ENCODE results near the gene TRIM71. TPM values are rescaled to one million over a fixed set of nuclear protein-coding genes. Genes with fewer than 3 reads are reported as not detected.
"Not testable (repeated sequence)": the region's sequence is repeated elsewhere in the genome, so short reads cannot be mapped to it uniquely, and the experiment has no call there.

The TRIM71 gene
- polyA plus RNA-seq, 1 donor (not counting 4 experiments of a cell fraction or from before 2014, with no cell fraction given): not detected

DNA sequence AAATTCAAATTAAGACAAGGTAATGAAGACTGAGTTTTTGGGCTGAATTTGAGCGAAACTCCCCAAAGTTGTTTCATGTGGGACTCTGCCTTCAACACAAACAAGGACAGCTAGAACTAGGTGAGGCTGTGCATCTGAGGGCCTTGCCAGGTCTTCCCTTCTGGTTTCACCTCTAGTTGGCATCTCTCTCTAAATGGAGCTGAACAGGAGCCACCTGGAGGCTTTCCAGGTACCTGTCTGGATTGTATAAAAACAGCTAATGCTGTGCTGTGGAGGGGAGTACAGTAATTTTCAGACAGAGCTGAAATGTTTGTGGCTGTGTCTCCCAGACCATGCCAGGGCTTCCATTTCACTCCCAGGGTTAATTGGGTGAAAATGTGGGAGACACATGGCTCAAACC, 27.1 kb downstream of the TRIM71 start:
- Histone ChIP-seq H3K27ac (ENCODE audit: control insufficient read depth, insufficient read depth, low read length) (no peak overlapping the region), H3K4me3 (ENCODE audit: control insufficient read depth in 2 of 3, extremely low read depth in 1 of 3, insufficient read depth in 2 of 3, low read depth in 1 of 3, low read length in 3 of 3) (no peak overlapping the region), H3K27me3 (ENCODE audit: control insufficient read depth, extremely low read depth, insufficient read depth, low read length) (peaks cover 6% of the 10 kb centered on the region), H3K79me2 (ENCODE audit: control insufficient read depth, insufficient read depth, low read length) (no peaks in the 10 kb centered on the region), H3K9ac (ENCODE audit: control insufficient read depth, extremely low read depth, insufficient read depth, low read length) (no peak overlapping the region), H2AFZ (ENCODE audit: control insufficient read depth, low read length) (no peak overlapping the region), H4K20me1 (ENCODE audit: control insufficient read depth, extremely low read depth, insufficient read depth, low read length) (no peaks in the 10 kb centered on the region), H3K4me2 (ENCODE audit: control insufficient read depth, extremely low read depth, insufficient read depth, low read depth, low read length) (no peak overlapping the region), H3K4me1 (ENCODE audit: control insufficient read depth, extremely low read depth, insufficient read depth, low read length) (no peaks in the 10 kb centered on the region), H3K36me3 (ENCODE audit: control insufficient read depth in 2 of 2, extremely low read depth in 1 of 2, insufficient read depth in 2 of 2, low read length in 2 of 2) (no peaks in the 10 kb centered on the region), H3K9me1 (ENCODE audit: control insufficient read depth, extremely low read depth, insufficient read depth, low read length) (no peaks in the 10 kb centered on the region), H3K9me3 (ENCODE audit: control insufficient read depth, low read depth, low read length) (no peaks in the 10 kb centered on the region)
- dilution Hi-C loops (cut with MboI; ENCODE audit: extremely low pct_ligation_motif_present, low sequenced_read_pairs): no loop called here
- DNase-seq (ENCODE audit: low read depth, low spot score) (no peak), FAIRE-seq (no peak)
- TF ChIP-seq, protein P1, sequence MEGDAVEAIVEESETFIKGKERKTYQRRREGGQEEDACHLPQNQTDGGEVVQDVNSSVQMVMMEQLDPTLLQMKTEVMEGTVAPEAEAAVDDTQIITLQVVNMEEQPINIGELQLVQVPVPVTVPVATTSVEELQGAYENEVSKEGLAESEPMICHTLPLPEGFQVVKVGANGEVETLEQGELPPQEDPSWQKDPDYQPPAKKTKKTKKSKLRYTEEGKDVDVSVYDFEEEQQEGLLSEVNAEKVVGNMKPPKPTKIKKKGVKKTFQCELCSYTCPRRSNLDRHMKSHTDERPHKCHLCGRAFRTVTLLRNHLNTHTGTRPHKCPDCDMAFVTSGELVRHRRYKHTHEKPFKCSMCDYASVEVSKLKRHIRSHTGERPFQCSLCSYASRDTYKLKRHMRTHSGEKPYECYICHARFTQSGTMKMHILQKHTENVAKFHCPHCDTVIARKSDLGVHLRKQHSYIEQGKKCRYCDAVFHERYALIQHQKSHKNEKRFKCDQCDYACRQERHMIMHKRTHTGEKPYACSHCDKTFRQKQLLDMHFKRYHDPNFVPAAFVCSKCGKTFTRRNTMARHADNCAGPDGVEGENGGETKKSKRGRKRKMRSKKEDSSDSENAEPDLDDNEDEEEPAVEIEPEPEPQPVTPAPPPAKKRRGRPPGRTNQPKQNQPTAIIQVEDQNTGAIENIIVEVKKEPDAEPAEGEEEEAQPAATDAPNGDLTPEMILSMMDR (optimal IDR thresholded peaks at IDR 0.05 in 1 of 3, IDR thresholded peaks at IDR 0.05 in 1 of 3, conservative IDR thresholded peaks at IDR 0.05 in 1 of 3; ENCODE audit: extremely low read depth in 1 of 3, insufficient read depth in 2 of 3, low read length in 3 of 3): no peak
- no peak for TF ChIP-seq EZH2 (IDR thresholded peaks at IDR 0.05; ENCODE audit: low read length)

DNA sequence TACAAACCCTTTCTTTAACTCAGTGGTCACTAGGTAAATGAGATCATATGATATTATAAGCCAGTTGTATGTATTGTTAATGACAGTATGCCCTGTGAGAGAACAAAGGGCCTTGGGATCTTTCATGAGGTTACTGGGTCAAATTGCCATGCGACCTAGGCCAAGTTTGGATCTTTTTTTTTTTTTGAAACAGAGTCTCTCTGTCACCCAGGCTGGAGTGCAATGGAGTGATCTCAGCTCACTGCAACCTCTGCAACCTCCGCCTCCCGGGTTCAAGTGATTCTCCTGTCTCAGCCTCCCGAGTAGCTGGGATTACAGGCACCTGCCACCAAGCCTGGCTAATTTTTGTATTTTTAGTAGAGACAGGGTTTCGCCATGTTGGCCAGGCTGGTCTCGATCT, 27.7 kb downstream of the TRIM71 start:
- H3K27me3 ChIP-seq (ENCODE audit: control insufficient read depth, extremely low read depth, insufficient read depth, low read length); H3K4me3 ChIP-seq (ENCODE audit: control insufficient read depth in 2 of 3, extremely low read depth in 1 of 3, insufficient read depth in 2 of 3, low read depth in 1 of 3, low read length in 3 of 3); H3K27ac ChIP-seq (ENCODE audit: control insufficient read depth, insufficient read depth, low read length); H3K79me2 ChIP-seq (ENCODE audit: control insufficient read depth, insufficient read depth, low read length); H3K9me1 ChIP-seq (ENCODE audit: control insufficient read depth, extremely low read depth, insufficient read depth, low read length); dilution Hi-C loops (cut with MboI; ENCODE audit: extremely low pct_ligation_motif_present, low sequenced_read_pairs); H3K4me1 ChIP-seq (ENCODE audit: control insufficient read depth, extremely low read depth, insufficient read depth, low read length); H3K4me2 ChIP-seq (ENCODE audit: control insufficient read depth, extremely low read depth, insufficient read depth, low read depth, low read length); FAIRE-seq; H2AFZ ChIP-seq (ENCODE audit: control insufficient read depth, low read length); H3K36me3 ChIP-seq (ENCODE audit: control insufficient read depth in 2 of 2, extremely low read depth in 1 of 2, insufficient read depth in 2 of 2, low read length in 2 of 2); H3K9ac ChIP-seq (ENCODE audit: control insufficient read depth, extremely low read depth, insufficient read depth, low read length); DNase-seq (ENCODE audit: low read depth, low spot score); H4K20me1 ChIP-seq (ENCODE audit: control insufficient read depth, extremely low read depth, insufficient read depth, low read length); H3K9me3 ChIP-seq (ENCODE audit: control insufficient read depth, low read depth, low read length): not testable (repeated sequence)

DNA sequence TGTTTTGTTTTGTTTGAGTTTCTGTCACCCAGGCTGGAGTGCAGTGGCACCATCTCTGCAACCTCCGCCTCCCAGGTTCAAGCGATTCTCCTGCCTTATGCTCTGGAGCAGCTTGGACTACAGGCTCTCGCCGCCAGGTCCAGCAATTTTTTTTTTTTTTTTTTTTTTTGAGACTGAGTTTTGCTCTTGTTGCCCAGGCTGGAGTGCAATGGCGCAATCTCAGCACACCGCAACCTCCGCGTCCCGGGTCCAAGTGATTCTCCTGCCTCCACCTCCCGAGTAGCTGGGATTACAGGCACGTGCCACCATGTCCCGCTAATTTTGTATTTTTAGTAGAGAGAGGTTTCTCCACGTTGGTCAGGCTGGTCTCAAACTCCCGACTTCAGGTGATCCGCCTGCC, 29.2 kb downstream of the TRIM71 start:
- dilution Hi-C loops (cut with MboI; ENCODE audit: extremely low pct_ligation_motif_present, low sequenced_read_pairs); DNase-seq (ENCODE audit: low read depth, low spot score); H3K9me1 ChIP-seq (ENCODE audit: control insufficient read depth, extremely low read depth, insufficient read depth, low read length); H3K9me3 ChIP-seq (ENCODE audit: control insufficient read depth, low read depth, low read length); H3K4me3 ChIP-seq (ENCODE audit: control insufficient read depth in 2 of 3, extremely low read depth in 1 of 3, insufficient read depth in 2 of 3, low read depth in 1 of 3, low read length in 3 of 3); H4K20me1 ChIP-seq (ENCODE audit: control insufficient read depth, extremely low read depth, insufficient read depth, low read length); H3K9ac ChIP-seq (ENCODE audit: control insufficient read depth, extremely low read depth, insufficient read depth, low read length); H3K27ac ChIP-seq (ENCODE audit: control insufficient read depth, insufficient read depth, low read length); H3K27me3 ChIP-seq (ENCODE audit: control insufficient read depth, extremely low read depth, insufficient read depth, low read length); H3K4me1 ChIP-seq (ENCODE audit: control insufficient read depth, extremely low read depth, insufficient read depth, low read length); H3K79me2 ChIP-seq (ENCODE audit: control insufficient read depth, insufficient read depth, low read length); H3K36me3 ChIP-seq (ENCODE audit: control insufficient read depth in 2 of 2, extremely low read depth in 1 of 2, insufficient read depth in 2 of 2, low read length in 2 of 2); H2AFZ ChIP-seq (ENCODE audit: control insufficient read depth, low read length); H3K4me2 ChIP-seq (ENCODE audit: control insufficient read depth, extremely low read depth, insufficient read depth, low read depth, low read length); FAIRE-seq: not testable (repeated sequence)

All from keratinocyte (primary cell).